Osteoblast (primary cell): Measurements from ENCODE around the gene LGALS4. TPM values are rescaled to one million over a fixed set of nuclear protein-coding genes. Genes with fewer than 3 reads are reported as not detected.

Experiments used
- DNase-seq: peaks from one replicate; pipeline ENCODE4 v3.0.0; 2011; ENCODE audit warnings: low spot score, mixed read lengths; ENCODE audit not compliant: insufficient read length; ENCODE audit errors: missing footprints
- H2AFZ ChIP-seq: 2 replicates; pipeline ENCODE4 v1.6.0; 2011; ENCODE audit warnings: mild to moderate bottlenecking, low read length
- H3K27ac ChIP-seq: 2 replicates; pipeline ENCODE4 v1.5.1; 2011; ENCODE audit warnings: mild to moderate bottlenecking, low read depth, low read length, moderate library complexity
- H3K27me3 ChIP-seq: 2 replicates; pipeline ENCODE4 v1.6.0; 2012; ENCODE audit warnings: mild to moderate bottlenecking, control low read depth, inconsistent platforms, low read length, moderate library complexity; ENCODE audit not compliant: insufficient read depth
- H3K36me3 ChIP-seq: 2 replicates; pipeline ENCODE4 v1.5.1; 2011; ENCODE audit warnings: mild to moderate bottlenecking, low read length, control low read depth, moderate library complexity; ENCODE audit not compliant: insufficient read depth
- H3K4me1 ChIP-seq: 2 replicates; pipeline ENCODE4 v1.5.1; 2011; ENCODE audit warnings: mild to moderate bottlenecking, low read length, control low read depth, moderate library complexity; ENCODE audit not compliant: insufficient read depth
- H3K4me2 ChIP-seq: 2 replicates; pipeline ENCODE4 v1.6.0; 2011; ENCODE audit warnings: mild to moderate bottlenecking, low read length; ENCODE audit not compliant: insufficient read depth
- H3K4me3 ChIP-seq: fragments of 200-600 bp; sonication (generic); 3 replicates; pipeline ENCODE4 v1.5.1; 2012; ENCODE audit warnings: mild to moderate bottlenecking, low read length, inconsistent platforms; ENCODE audit not compliant: insufficient read depth
- H3K79me2 ChIP-seq: 2 replicates; pipeline ENCODE4 v1.6.0; 2012; ENCODE audit warnings: mild to moderate bottlenecking, low read length, control low read depth, inconsistent platforms; ENCODE audit not compliant: insufficient read depth
- H3K9me3 ChIP-seq: 2 replicates; pipeline ENCODE4 v1.5.1; 2011; ENCODE audit warnings: low read depth, low read length, control low read depth
- H4K20me1 ChIP-seq: 2 replicates; pipeline ENCODE4 v1.6.0; 2012; ENCODE audit warnings: mild to moderate bottlenecking, low read length, control low read depth; ENCODE audit not compliant: insufficient read depth
- CTCF ChIP-seq: IDR thresholded peaks from 2 replicates; pipeline ENCODE4 v1.5.1; 2011; ENCODE audit warnings: mild to moderate bottlenecking, low read depth, low read length, moderate library complexity; ENCODE audit errors: extremely low read depth
- total RNA-seq: library from RNA; depleted of rRNA; stranded (reverse); fragments of >200 nt; gene quantifications from 2 replicates; pipeline ENCODE4 v1.2.3, GENCODE V29; 2012

LGALS4 gene
- total RNA-seq, 1 donor: not detected

- DNase-seq: no peak
- Histone ChIP-seq H3K79me2 (peaks cover 30% of the 10 kb centered on the region), H3K9me3 (no peaks in the 10 kb centered on the region), H3K4me3 (no peak overlapping the region), H3K27me3 (no peaks in the 10 kb centered on the region), H3K36me3 (peaks cover 62% of the 10 kb centered on the region), H2AFZ (no peak overlapping the region), H3K27ac (peak overlapping the region; percentile 36), H3K4me2 (no peak overlapping the region), H4K20me1 (peaks cover 52% of the 10 kb centered on the region), H3K4me1 (peaks cover 16% of the 10 kb centered on the region)
- TF ChIP-seq CTCF: no peak
These were observed 24.4 kb upstream of the LGALS4 start for GRCh38 chr19:38836983-38837626.

- peaks cover 18% of the 10 kb centered on the region for H3K4me1 ChIP-seq
- no peaks in the 10 kb centered on the region for H3K27me3 ChIP-seq
- peak; percentile 23 for DNase-seq
- H3K79me2 ChIP-seq: peaks cover 22% of the 10 kb centered on the region
- peak overlapping the region; percentile 64 for H3K27ac ChIP-seq
- TF ChIP-seq CTCF: no peak
- peaks cover 54% of the 10 kb centered on the region for H3K36me3 ChIP-seq
- H3K4me3 ChIP-seq: no peak overlapping the region
- H3K4me2 ChIP-seq: no peak overlapping the region
- H4K20me1 ChIP-seq: peaks cover 46% of the 10 kb centered on the region
- H2AFZ ChIP-seq: no peak overlapping the region
- H3K9me3 ChIP-seq: no peaks in the 10 kb centered on the region
These were observed 23.6 kb upstream of the LGALS4 start for GRCh38 chr19:38836159-38836982.

GRCh38 chr19:38834590-38834989 lies 21.8 kb upstream of the LGALS4 start:
- no peak overlapping the region for H2AFZ ChIP-seq
- H3K27ac ChIP-seq: peak overlapping the region; percentile 64
- no peak overlapping the region for H3K4me3 ChIP-seq
- peaks cover 33% of the 10 kb centered on the region for H3K4me1 ChIP-seq
- no peaks in the 10 kb centered on the region for H3K9me3 ChIP-seq
- no peak for TF ChIP-seq CTCF
- peaks cover 33% of the 10 kb centered on the region for H4K20me1 ChIP-seq
- no peak for DNase-seq
- no peaks in the 10 kb centered on the region for H3K27me3 ChIP-seq
- H3K36me3 ChIP-seq: peaks cover 38% of the 10 kb centered on the region
- peaks cover 9% of the 10 kb centered on the region for H3K79me2 ChIP-seq
- no peak overlapping the region for H3K4me2 ChIP-seq

- H3K36me3 ChIP-seq: peaks cover 34% of the 10 kb centered on the region
- no peak overlapping the region for H3K4me3 ChIP-seq
- peak; percentile 29 for DNase-seq
- no peaks in the 10 kb centered on the region for H3K9me3 ChIP-seq
- peaks cover 4% of the 10 kb centered on the region for H3K79me2 ChIP-seq
- no peak overlapping the region for H3K4me2 ChIP-seq
- peaks cover 36% of the 10 kb centered on the region for H3K4me1 ChIP-seq
- no peak overlapping the region for H3K27ac ChIP-seq
- H2AFZ ChIP-seq: no peak overlapping the region
- H3K27me3 ChIP-seq: no peaks in the 10 kb centered on the region
- TF ChIP-seq CTCF: no peak
- peaks cover 28% of the 10 kb centered on the region for H4K20me1 ChIP-seq
These were observed 21.4 kb upstream of the LGALS4 start for GRCh38 chr19:38834104-38834490.
